Body of pancreas (tissue), 4 donors: ENCODE results near the gene TESMIN.

Experiments used
- POLR2A ChIP-seq, 3 donors: fragments of 450-650 bp; IDR thresholded peaks; one replicate each; pipeline ENCODE4 v1.6.1; 2016; ENCODE audit warnings: antibody characterized with exemption in 3 of 3, mild to moderate bottlenecking in 2 of 3
- TF ChIP-seq, protein P1 (sequence below), 7 experiments: fragments of 450-650 bp in 4 of 7; fragments of 200-600 bp in 3 of 7; sonication (generic) in 3 of 7; IDR thresholded peaks; one replicate each; pipeline ENCODE4 v1.5.1; 2016 to 2019; ENCODE audit warnings: antibody characterized with exemption in 7 of 7

DNA sequence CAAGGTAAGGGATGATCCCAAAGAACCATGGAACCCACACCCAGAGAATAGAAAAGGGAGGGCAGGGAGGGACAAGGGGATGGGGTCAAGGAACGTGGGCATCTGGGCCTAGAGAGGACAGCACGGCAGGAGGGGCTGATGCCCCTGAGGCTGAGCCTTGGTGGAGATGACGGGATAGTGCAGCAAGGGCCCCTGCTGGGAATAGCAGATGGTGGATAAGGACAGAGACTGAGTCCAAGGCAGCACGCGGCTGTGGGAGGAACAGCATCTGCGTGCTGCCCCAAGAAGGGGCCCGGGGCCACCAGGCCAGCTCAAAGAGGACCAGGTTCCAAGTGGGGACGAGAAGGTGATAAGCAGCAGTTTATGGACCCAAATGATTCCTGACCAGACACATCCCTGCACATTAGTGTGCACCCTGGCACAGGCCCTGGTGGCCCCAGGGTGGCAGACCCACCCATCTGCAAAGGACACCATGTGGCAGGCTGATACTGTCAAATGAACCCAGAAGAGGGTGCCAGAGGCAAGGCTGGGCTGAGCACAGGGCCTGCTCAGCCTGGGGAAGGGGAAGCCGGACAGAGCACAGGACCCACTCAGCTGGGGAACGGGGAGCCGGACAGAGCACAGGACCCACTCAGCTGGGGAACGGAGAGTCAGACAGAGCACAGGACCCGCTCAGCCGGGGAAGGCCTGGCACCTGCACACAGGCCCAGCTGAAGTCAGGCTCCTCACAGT is 12.8 kb upstream of the TESMIN start:
- TF ChIP-seq, protein P1, sequence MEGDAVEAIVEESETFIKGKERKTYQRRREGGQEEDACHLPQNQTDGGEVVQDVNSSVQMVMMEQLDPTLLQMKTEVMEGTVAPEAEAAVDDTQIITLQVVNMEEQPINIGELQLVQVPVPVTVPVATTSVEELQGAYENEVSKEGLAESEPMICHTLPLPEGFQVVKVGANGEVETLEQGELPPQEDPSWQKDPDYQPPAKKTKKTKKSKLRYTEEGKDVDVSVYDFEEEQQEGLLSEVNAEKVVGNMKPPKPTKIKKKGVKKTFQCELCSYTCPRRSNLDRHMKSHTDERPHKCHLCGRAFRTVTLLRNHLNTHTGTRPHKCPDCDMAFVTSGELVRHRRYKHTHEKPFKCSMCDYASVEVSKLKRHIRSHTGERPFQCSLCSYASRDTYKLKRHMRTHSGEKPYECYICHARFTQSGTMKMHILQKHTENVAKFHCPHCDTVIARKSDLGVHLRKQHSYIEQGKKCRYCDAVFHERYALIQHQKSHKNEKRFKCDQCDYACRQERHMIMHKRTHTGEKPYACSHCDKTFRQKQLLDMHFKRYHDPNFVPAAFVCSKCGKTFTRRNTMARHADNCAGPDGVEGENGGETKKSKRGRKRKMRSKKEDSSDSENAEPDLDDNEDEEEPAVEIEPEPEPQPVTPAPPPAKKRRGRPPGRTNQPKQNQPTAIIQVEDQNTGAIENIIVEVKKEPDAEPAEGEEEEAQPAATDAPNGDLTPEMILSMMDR (IDR thresholded peaks at IDR 0.05) = no peak
- TF ChIP-seq POLR2A (IDR thresholded peaks at IDR 0.05) = no peak
